ENCODE results near the gene SLC43A2. TPM values are rescaled to one million over a fixed set of nuclear protein-coding genes. Genes with fewer than 3 reads are reported as not detected.
"Not testable (repeated sequence)": the region's sequence is repeated elsewhere in the genome, so short reads cannot be mapped to it uniquely, and the experiment has no call there.

Gene SLC43A2
- total RNA-seq, 4 donors from 2014 or later = 3.7 to 98.9 (median 12.3) TPM

DNA sequence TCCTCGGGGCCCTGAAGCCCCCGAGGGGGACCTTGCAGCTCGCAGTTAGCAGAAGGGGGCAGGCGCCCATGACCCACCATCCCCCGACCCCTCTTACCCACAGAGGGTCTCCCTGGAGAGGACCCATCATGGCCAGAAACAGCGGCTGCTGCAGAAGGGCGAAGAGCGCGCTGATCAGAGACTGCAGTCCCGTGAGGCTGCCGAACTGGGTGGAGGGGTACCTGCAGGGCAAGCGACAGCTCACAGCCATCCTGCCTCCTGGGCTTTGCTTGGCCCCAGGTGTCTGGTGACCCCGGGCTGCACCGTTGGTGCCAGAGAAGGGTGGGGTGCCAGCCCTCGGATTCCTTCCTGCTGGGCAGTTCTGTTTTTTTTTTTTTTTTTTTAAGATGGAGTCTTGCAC is 52.1 kb downstream of the SLC43A2 start:
- intact Hi-C loops (cut with DNase I; ENCODE audit: low total_unique reads) (no loop called here), in situ Hi-C loops (cut with MboI; ENCODE audit: low pct_ligation_motif_present in 1 of 4, low pct_unique_long_range_greater_than_20kb in 1 of 4, low sequenced_read_pairs in 3 of 4) (loop anchor here in 2 of 4 donors (5.0 to 10.0 kb wide), 2 partner anchors 48 to 56 kb away; partner anchors contain the start of gene SLC43A2 (in 1 of the 2))
- 88% methylated on average over 15 of the region's 15 CpGs; no CpG with 5 or more reads in 1 of the 2 donors for whole genome bisulfite sequencing, 2 donors (ENCODE audit: low coverage in 1 of 2)
- Histone ChIP-seq H3K36me3 (no peaks in the 10 kb centered on the region), H3K4me3 (no peak overlapping the region), H3K4me1 (peaks cover 13 to 52% (median 35%) of the 10 kb centered on the region in 4 donors), H3K27me3 (no peaks in the 10 kb centered on the region), H3K9me3 (no peaks in the 10 kb centered on the region), H3K27ac (peak overlapping the region; percentile 82 to 90 (median 84))
- no peak for TF ChIP-seq POLR2AphosphoS5 (IDR thresholded peaks at IDR 0.05)
- TF ChIP-seq EP300 (IDR thresholded peaks at IDR 0.05; ENCODE audit: low read depth) = no peak
- TF ChIP-seq, protein P1, sequence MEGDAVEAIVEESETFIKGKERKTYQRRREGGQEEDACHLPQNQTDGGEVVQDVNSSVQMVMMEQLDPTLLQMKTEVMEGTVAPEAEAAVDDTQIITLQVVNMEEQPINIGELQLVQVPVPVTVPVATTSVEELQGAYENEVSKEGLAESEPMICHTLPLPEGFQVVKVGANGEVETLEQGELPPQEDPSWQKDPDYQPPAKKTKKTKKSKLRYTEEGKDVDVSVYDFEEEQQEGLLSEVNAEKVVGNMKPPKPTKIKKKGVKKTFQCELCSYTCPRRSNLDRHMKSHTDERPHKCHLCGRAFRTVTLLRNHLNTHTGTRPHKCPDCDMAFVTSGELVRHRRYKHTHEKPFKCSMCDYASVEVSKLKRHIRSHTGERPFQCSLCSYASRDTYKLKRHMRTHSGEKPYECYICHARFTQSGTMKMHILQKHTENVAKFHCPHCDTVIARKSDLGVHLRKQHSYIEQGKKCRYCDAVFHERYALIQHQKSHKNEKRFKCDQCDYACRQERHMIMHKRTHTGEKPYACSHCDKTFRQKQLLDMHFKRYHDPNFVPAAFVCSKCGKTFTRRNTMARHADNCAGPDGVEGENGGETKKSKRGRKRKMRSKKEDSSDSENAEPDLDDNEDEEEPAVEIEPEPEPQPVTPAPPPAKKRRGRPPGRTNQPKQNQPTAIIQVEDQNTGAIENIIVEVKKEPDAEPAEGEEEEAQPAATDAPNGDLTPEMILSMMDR (IDR thresholded peaks at IDR 0.05) = no peak
- no peak for DNase-seq

DNA sequence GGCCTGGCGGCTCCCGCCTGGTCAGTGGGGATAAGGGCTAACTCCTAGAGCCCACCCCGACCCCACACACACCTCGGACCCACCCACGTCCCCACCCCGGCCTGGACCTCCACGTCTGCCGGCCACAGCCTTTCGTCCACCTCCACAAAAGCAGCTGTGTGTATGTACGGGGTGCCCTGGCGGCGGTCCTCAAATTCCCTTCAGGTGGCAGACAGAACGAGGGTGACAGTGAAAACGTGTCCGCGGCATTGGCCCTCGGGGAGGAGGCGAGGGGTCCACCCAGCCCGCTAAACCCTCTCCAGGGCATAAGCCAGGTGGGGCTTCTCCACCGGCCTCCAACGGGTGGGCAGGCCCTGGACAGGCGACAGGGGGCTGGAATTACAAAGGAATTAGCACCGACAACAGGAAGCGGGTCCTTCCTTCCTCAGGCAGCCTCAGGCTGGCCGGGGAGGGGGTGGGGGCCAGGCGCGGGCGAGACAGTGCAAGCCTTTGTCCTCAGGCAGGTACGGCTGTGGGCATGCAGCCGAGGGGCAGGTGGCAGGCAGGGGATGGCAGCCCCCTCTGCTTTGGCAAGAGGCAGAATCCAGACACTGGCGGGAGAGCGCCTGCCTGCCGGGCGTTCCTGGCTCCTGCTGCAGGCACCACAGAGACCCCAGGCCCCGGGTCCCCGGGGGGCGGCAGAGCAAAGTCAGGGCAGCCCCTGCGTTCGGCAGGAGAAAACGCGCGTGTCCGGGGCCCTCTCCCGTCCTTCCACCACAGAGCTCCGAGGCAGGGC is 53.8 kb downstream of the SLC43A2 start:
- WGBS, 2 donors (ENCODE audit: low coverage in 1 of 2) = 54% methylated on average over 31 of the region's 45 CpGs; no CpG with 5 or more reads in 1 of the 2 donors
- H3K27me3 ChIP-seq = no peaks in the 10 kb centered on the region
- in situ Hi-C loops (cut with MboI; ENCODE audit: low pct_ligation_motif_present in 1 of 4, low pct_unique_long_range_greater_than_20kb in 1 of 4, low sequenced_read_pairs in 3 of 4) = loop anchor here in 3 of 4 donors (5.0 to 10.0 kb wide), 2 partner anchors 50 to 57 kb away; partner anchors contain the start of gene SLC43A2 (in 1 of the 3)
- no peaks in the 10 kb centered on the region for H3K36me3 ChIP-seq
- peak overlapping the region; percentile 46 to 83 (median 80) for H3K27ac ChIP-seq
- TF ChIP-seq POLR2AphosphoS5 (IDR thresholded peaks at IDR 0.05) = no peak
- no peak for TF ChIP-seq EP300 (IDR thresholded peaks at IDR 0.05; ENCODE audit: low read depth)
- no peaks in the 10 kb centered on the region for H3K9me3 ChIP-seq
- intact Hi-C loops (cut with DNase I; ENCODE audit: low total_unique reads) = loop anchor here (2.0 to 5.0 kb wide), 2 partner anchors 54 to 72 kb away; partner anchors contain the start of genes RILP, SCARF1 and SLC43A2
- H3K4me1 ChIP-seq = peaks cover 13 to 44% (median 26%) of the 10 kb centered on the region in 4 donors
- no peak for DNase-seq
- H3K4me3 ChIP-seq = no peak overlapping the region

DNA sequence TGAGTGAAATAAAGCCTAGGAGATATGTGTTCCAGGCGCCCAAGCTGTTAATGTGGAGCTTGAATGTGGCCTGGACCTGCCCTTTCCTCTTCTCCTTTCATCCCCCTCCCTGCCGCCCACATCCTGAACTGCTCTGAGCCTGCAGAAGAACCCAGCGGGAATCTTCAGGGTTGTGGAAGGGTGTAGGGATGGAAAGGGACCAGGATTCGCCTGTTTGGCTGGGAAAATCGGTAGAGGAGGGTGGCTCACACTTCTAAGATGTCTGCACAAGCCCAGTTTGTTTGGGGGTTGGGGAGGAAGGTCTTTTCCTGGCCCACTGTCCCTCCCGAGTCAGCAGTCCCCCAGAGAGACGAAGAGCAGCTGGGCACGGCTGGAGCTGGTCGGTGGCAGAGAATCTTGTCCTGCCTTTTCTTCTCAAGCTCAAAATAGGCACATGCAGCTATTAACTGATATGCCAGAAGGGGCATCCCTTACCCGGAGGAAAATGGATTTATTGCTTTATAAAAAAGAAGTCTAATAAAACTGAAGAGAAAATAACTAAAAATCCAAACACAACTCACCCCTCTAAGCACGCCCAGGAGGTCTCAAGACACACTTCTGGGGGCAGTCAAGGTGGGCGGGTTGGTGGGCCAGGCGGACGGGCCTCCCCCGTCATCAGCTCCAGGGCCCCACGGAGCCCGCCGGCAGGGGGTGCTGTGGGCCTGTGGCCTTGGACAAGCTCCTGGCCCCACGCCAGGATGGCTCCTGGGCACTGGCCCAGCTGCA is 54.5 kb downstream of the SLC43A2 start:
- peak overlapping the region; percentile 46 to 83 (median 80) for H3K27ac ChIP-seq
- in situ Hi-C loops (cut with MboI; ENCODE audit: low pct_ligation_motif_present in 1 of 4, low pct_unique_long_range_greater_than_20kb in 1 of 4, low sequenced_read_pairs in 3 of 4) = loop anchor here in 2 of 4 donors (5.0 to 10.0 kb wide), 2 partner anchors 51 to 58 kb away; partner anchors contain the start of gene SLC43A2 (in 1 of the 2)
- TF ChIP-seq, protein P1 (IDR thresholded peaks at IDR 0.05) = peak; percentile 94 to 97 (median 96)
- peak; percentile 18 to 92 (median 89) for TF ChIP-seq POLR2AphosphoS5 (IDR thresholded peaks at IDR 0.05)
- TF ChIP-seq EP300 (IDR thresholded peaks at IDR 0.05; ENCODE audit: low read depth) = no peak
- TF ChIP-seq POLR2A (IDR thresholded peaks at IDR 0.05) = no peak
- peaks cover 13 to 44% (median 26%) of the 10 kb centered on the region in 4 donors for H3K4me1 ChIP-seq
- no peaks in the 10 kb centered on the region for H3K9me3 ChIP-seq
- intact Hi-C loops (cut with DNase I; ENCODE audit: low total_unique reads) = loop anchor here (2.0 to 5.0 kb wide), 2 partner anchors 55 to 73 kb away; partner anchors contain the start of genes RILP, SCARF1 and SLC43A2
- H3K36me3 ChIP-seq = no peaks in the 10 kb centered on the region
- peak; percentile 89 for DNase-seq
- no peak overlapping the region for H3K4me3 ChIP-seq
- 12 to 23% methylated on average over 4 to 18 of the region's 19 CpGs for WGBS, 2 donors (ENCODE audit: low coverage in 1 of 2)
- H3K27me3 ChIP-seq = no peaks in the 10 kb centered on the region

DNA sequence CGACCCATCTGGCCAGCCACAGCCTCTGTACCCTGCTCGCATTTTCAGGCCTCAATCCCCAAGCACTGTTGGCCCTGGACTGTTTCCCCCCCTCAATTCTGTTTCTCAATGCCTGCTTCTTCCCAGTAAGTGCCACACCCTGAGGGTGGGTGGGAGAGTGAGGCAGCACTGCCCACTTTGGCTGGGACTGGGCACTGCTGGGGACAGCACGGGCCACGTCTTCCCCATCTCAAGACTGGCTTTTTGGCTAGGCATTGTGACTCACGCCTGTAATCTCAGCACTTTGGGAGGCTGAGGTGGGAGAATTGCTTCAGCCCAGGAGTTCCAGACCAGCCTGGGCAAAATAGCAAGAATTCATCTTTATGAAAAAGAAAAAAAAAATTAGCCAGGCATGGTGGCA is 56.0 kb downstream of the SLC43A2 start:
- not testable (repeated sequence) for H3K4me3 ChIP-seq, H3K27ac ChIP-seq, H3K27me3 ChIP-seq, H3K9me3 ChIP-seq, H3K36me3 ChIP-seq, DNase-seq
- in situ Hi-C loops (cut with MboI; ENCODE audit: low pct_ligation_motif_present in 1 of 4, low pct_unique_long_range_greater_than_20kb in 1 of 4, low sequenced_read_pairs in 3 of 4) (loop anchor here in 2 of 4 donors (5.0 to 10.0 kb wide), 2 partner anchors 52 to 60 kb away; partner anchors contain the start of gene SLC43A2 (in 1 of the 2)), intact Hi-C loops (cut with DNase I; ENCODE audit: low total_unique reads) (loop anchor here (5.0 kb wide), 1 partner anchor 75 kb away; the partner anchor contains the start of genes RILP and SCARF1)
- 90% methylated on average over 5 of the region's 5 CpGs; no CpG with 5 or more reads in 1 of the 2 donors for WGBS, 2 donors (ENCODE audit: low coverage in 1 of 2)
- peaks cover 13 to 38% (median 23%) of the 10 kb centered on the region in 4 donors for H3K4me1 ChIP-seq

All from transverse colon (tissue), 4 donors.